Suprapubic skin (tissue), 4 donors: ENCODE data around the gene SLC5A9. TPM values are rescaled to one million over a fixed set of nuclear protein-coding genes. Genes with fewer than 3 reads are reported as not detected.

Experiments
- DNase-seq, 2 donors: peaks; one replicate each; pipeline ENCODE4 v3.0.0-alpha.2; 2019; ENCODE audit warnings: low spot score in 2 of 2
- H3K27ac ChIP-seq: fragments of 200-600 bp; sonication (generic); one replicate; pipeline ENCODE4 v1.5.1; 2019
- H3K27me3 ChIP-seq: fragments of 200-600 bp; sonication (generic); one replicate; pipeline ENCODE4 v1.5.1; 2019
- H3K36me3 ChIP-seq: fragments of 200-600 bp; sonication (generic); one replicate; pipeline ENCODE4 v1.5.1; 2019
- H3K4me1 ChIP-seq: fragments of 200-600 bp; sonication (generic); one replicate; pipeline ENCODE4 v1.5.1; 2019
- H3K4me3 ChIP-seq: fragments of 200-600 bp; sonication (generic); one replicate; pipeline ENCODE4 v1.5.1; 2019; ENCODE audit warnings: mild to moderate bottlenecking
- H3K9me3 ChIP-seq: fragments of 200-600 bp; sonication (generic); one replicate; pipeline ENCODE4 v1.5.1; 2019
- CTCF ChIP-seq, 2 donors: fragments of 200-600 bp in 1 of 2; fragments of 450-650 bp in 1 of 2; sonication (generic) in 1 of 2; IDR thresholded peaks; one replicate each; pipeline ENCODE4 v1.5.1; 2016 to 2019; ENCODE audit warnings: antibody characterized with exemption in 2 of 2, mild to moderate bottlenecking in 1 of 2, moderate library complexity in 1 of 2
- EP300 ChIP-seq: sonication (generic); formaldehyde crosslinking; IDR thresholded peaks from one replicate; pipeline ENCODE4 v1.6.1; 2017; ENCODE audit warnings: antibody characterized with exemption
- POLR2A ChIP-seq, 2 donors: fragments of 450-650 bp; IDR thresholded peaks; one replicate each; pipeline ENCODE4 v1.6.1; 2017; ENCODE audit warnings: antibody characterized with exemption in 2 of 2, mild to moderate bottlenecking in 2 of 2, moderate library complexity in 2 of 2
- POLR2AphosphoS5 ChIP-seq, 3 donors: sonication (generic); formaldehyde crosslinking; IDR thresholded peaks; one replicate each; pipeline ENCODE4 v1.6.1; 2017; ENCODE audit warnings: antibody characterized with exemption in 3 of 3
- WGBS: methylation state at CpG from one replicate; pipeline ENCODE4 v1.1.5; 2018; 5-methylcytosine and 5-hydroxymethylcytosine counted together
- total RNA-seq, 4 donors: library from RNA; depleted of rRNA; stranded (reverse); fragments of >200 nt; gene quantifications; one replicate each; pipeline ENCODE4 v1.1.0, GENCODE V29; 2016

SLC5A9 gene
- total RNA-seq, 4 donors from 2014 or later = 2.9 to 4.7 (median 3.3) TPM

- H3K27me3 ChIP-seq = no peaks in the 10 kb centered on the region
- DNase-seq = no peak
- H3K4me3 ChIP-seq = no peak overlapping the region
- no peaks in the 10 kb centered on the region for H3K9me3 ChIP-seq
- H3K4me1 ChIP-seq = peaks cover 45% of the 10 kb centered on the region
- no peak for TF ChIP-seq POLR2A (IDR thresholded peaks at IDR 0.05)
- TF ChIP-seq CTCF (IDR thresholded peaks at IDR 0.05) = no peak
- TF ChIP-seq EP300 = no peak
- TF ChIP-seq POLR2AphosphoS5 (IDR thresholded peaks at IDR 0.05) = no peak
- H3K36me3 ChIP-seq = no peaks in the 10 kb centered on the region
- 41% methylated on average over 3 of the region's 3 CpGs for WGBS
- no peak overlapping the region for H3K27ac ChIP-seq
These were observed 22.2 kb upstream of the SLC5A9 start for GRCh38 chr1:48200166-48200900.

- Histone ChIP-seq H3K27me3 (no peaks in the 10 kb centered on the region), H3K4me3 (no peak overlapping the region), H3K9me3 (no peaks in the 10 kb centered on the region), H3K36me3 (no peaks in the 10 kb centered on the region), H3K27ac (no peak overlapping the region), H3K4me1 (peaks cover 53% of the 10 kb centered on the region)
- WGBS = 11% methylated on average over 7 of the region's 7 CpGs
- TF ChIP-seq POLR2A (IDR thresholded peaks at IDR 0.05) = no peak
- TF ChIP-seq CTCF (IDR thresholded peaks at IDR 0.05) = peak; percentile 80 to 86
- DNase-seq = peak in 1 of 2 donors; percentile 81
These were observed 20.3 kb upstream of the SLC5A9 start for GRCh38 chr1:48202030-48202752.

- 70% methylated on average over 3 of the region's 3 CpGs for WGBS
- Histone ChIP-seq H3K27me3 (no peaks in the 10 kb centered on the region), H3K4me3 (no peak overlapping the region), H3K27ac (no peak overlapping the region), H3K36me3 (no peaks in the 10 kb centered on the region), H3K4me1 (peaks cover 59% of the 10 kb centered on the region), H3K9me3 (no peaks in the 10 kb centered on the region)
- TF ChIP-seq EP300 (no peak), CTCF (IDR thresholded peaks at IDR 0.05) (peak; percentile 27 to 56)
- no peak for DNase-seq
These were observed 19.1 kb upstream of the SLC5A9 start for GRCh38 chr1:48203287-48203900.

GRCh38 chr1:48205522-48205921 is 17.0 kb upstream of the SLC5A9 start:
- no peak for DNase-seq
- Histone ChIP-seq H3K9me3 (no peaks in the 10 kb centered on the region), H3K27ac (peak overlapping the region; percentile 62), H3K4me1 (peaks cover 43% of the 10 kb centered on the region), H3K4me3 (no peak overlapping the region), H3K27me3 (no peaks in the 10 kb centered on the region), H3K36me3 (no peaks in the 10 kb centered on the region)
- 92% methylated on average over 5 of the region's 5 CpGs for WGBS
- TF ChIP-seq EP300 = no peak
- no peak for TF ChIP-seq CTCF (IDR thresholded peaks at IDR 0.05)
- no peak for TF ChIP-seq POLR2A (IDR thresholded peaks at IDR 0.05)
- TF ChIP-seq POLR2AphosphoS5 (IDR thresholded peaks at IDR 0.05) = no peak

- peak overlapping the region; percentile 62 for H3K27ac ChIP-seq
- TF ChIP-seq POLR2AphosphoS5 (IDR thresholded peaks at IDR 0.05) (no peak), EP300 (no peak)
- H3K4me1 ChIP-seq = peaks cover 43% of the 10 kb centered on the region
- WGBS = 80% methylated on average over 5 of the region's 5 CpGs
- H3K27me3 ChIP-seq = no peaks in the 10 kb centered on the region
- H3K9me3 ChIP-seq = no peaks in the 10 kb centered on the region
- DNase-seq = no peak
- no peaks in the 10 kb centered on the region for H3K36me3 ChIP-seq
- no peak overlapping the region for H3K4me3 ChIP-seq
These were observed 16.1 kb upstream of the SLC5A9 start for GRCh38 chr1:48206371-48206770.
